OCI-LY1 (cell line): ENCODE measurements around the gene CHN1.

Experiments
- CTCF ChIP-seq: fragments of 200-600 bp; sonication (generic), shearing (Covaris generic); IDR thresholded peaks from 2 replicates; pipeline ENCODE4 v1.5.1; 2017; ENCODE audit warnings: mild to moderate bottlenecking, antibody characterized with exemption, low read length, moderate library complexity, mixed read lengths
- EZH2 ChIP-seq: fragments of 200-600 bp; sonication (generic), shearing (Covaris generic); IDR thresholded peaks from 2 replicates; pipeline ENCODE4 v1.8.0; 2017; ENCODE audit warnings: borderline replicate concordance, mixed run types, mild to moderate bottlenecking, antibody characterized with exemption, low read length, moderate library complexity, mixed read lengths

- TF ChIP-seq EZH2 (no peak), CTCF (no peak)
These were observed 219.0 kb downstream of the CHN1 start for GRCh38 chr2:174786066-174786725.
